Smooth muscle cell (in vitro differentiated cells): Measurements from ENCODE around the gene SMAD7. TPM values are rescaled to one million over a fixed set of nuclear protein-coding genes. Genes with fewer than 3 reads are reported as not detected.

Experiments
- DNase-seq: peaks from one replicate; lab custom pipeline; 2025; ENCODE audit not compliant: unreplicated experiment; lab: John Stamatoyannopoulos, UW
- H2AFZ ChIP-seq: fragments of 200-600 bp; sonication (generic); 2 replicates; pipeline ENCODE4 v1.6.0; 2016; ENCODE audit warnings: antibody characterized with exemption, low read depth, mild to moderate bottlenecking
- H3F3A ChIP-seq: fragments of 200-600 bp; sonication (generic); 2 replicates; pipeline ENCODE4 v1.6.0; 2017; ENCODE audit warnings: antibody characterized with exemption, low read depth
- H3K27ac ChIP-seq: fragments of 200-600 bp; sonication (generic); 2 replicates; pipeline ENCODE4 v1.5.1; 2016; ENCODE audit warnings: low read depth, mild to moderate bottlenecking
- H3K27me3 ChIP-seq: fragments of 200-600 bp; sonication (generic); 2 replicates; pipeline ENCODE4 v1.6.1; 2016; ENCODE audit warnings: low read depth, mild to moderate bottlenecking
- H3K36me3 ChIP-seq: fragments of 200-600 bp; sonication (generic); 2 replicates; pipeline ENCODE4 v1.5.1; 2016; ENCODE audit warnings: low read depth
- H3K4me1 ChIP-seq: fragments of 200-600 bp; sonication (generic); 2 replicates; pipeline ENCODE4 v1.5.1; 2016; ENCODE audit warnings: low read depth
- H3K4me2 ChIP-seq: fragments of 200-600 bp; sonication (generic); 2 replicates; pipeline ENCODE4 v1.6.0; 2016; ENCODE audit warnings: mild to moderate bottlenecking
- H3K4me3 ChIP-seq: fragments of 200-600 bp; sonication (generic); 2 replicates; pipeline ENCODE4 v1.5.1; 2016; ENCODE audit warnings: mild to moderate bottlenecking
- H3K79me2 ChIP-seq: fragments of 200-600 bp; sonication (generic); 2 replicates; pipeline ENCODE4 v1.6.0; 2016; ENCODE audit warnings: low read depth, mild to moderate bottlenecking
- H3K9ac ChIP-seq: fragments of 200-600 bp; sonication (generic); 2 replicates; pipeline ENCODE4 v1.6.0; 2016; ENCODE audit warnings: low read depth
- H3K9me3 ChIP-seq: fragments of 200-600 bp; sonication (generic); replicated peaks from 2 replicates; pipeline ENCODE4 v1.5.1; 2016; ENCODE audit warnings: low read depth
- H4K20me1 ChIP-seq: fragments of 200-600 bp; sonication (generic); 2 replicates; pipeline ENCODE4 v1.6.0; 2016; ENCODE audit warnings: low read depth
- WGBS: methylation state at CpG from one replicate; pipeline ENCODE4 v1.1.7; 2016; ENCODE audit warnings: low lambda C conversion rate; 5-methylcytosine and 5-hydroxymethylcytosine counted together
- polyA plus RNA-seq: library from polyadenylated mRNA; unstranded; fragments of >200 nt; fragmentation: Nextera tagmentation; extraction: Ambion mirVana; gene quantifications from 2 replicates; pipeline ENCODE4 v1.2.1, GENCODE V29; 2016
- total RNA-seq: library from RNA; depleted of rRNA; stranded (reverse); fragments of >200 nt; gene quantifications from 2 replicates; pipeline ENCODE4 v1.2.3, GENCODE V29; 2014
- TF ChIP-seq, protein P1 (sequence below): fragments of 200-600 bp; sonication (generic); IDR thresholded peaks from 2 replicates; pipeline ENCODE4 v1.5.1; 2017; ENCODE audit warnings: borderline replicate concordance, mild to moderate bottlenecking, antibody characterized with exemption; ENCODE audit not compliant: insufficient read depth, poor library complexity, severe bottlenecking

SMAD7 gene
- total and polyA plus RNA-seq, 2 experiments from 2014 or later: 114 to 134 TPM

GRCh38 chr18:48956356-48956755, 5.6 kb upstream of the SMAD7 start:
- peak overlapping the region; percentile 57 for H3K4me2 ChIP-seq
- H2AFZ ChIP-seq: no peak overlapping the region
- H3K9me3 ChIP-seq: no peaks in the 10 kb centered on the region
- H3K79me2 ChIP-seq: peaks cover 29% of the 10 kb centered on the region
- peak overlapping the region; percentile 89 for H3K9ac ChIP-seq
- no peak overlapping the region for H3K4me3 ChIP-seq
- H4K20me1 ChIP-seq: peaks cover 4% of the 10 kb centered on the region
- H3K27ac ChIP-seq: peak overlapping the region; percentile 100
- WGBS: 84% methylated on average over 1 of the region's 1 CpG
- H3F3A ChIP-seq: peaks cover 30% of the 10 kb centered on the region
- H3K27me3 ChIP-seq: no peaks in the 10 kb centered on the region
- no peak for DNase-seq
- H3K36me3 ChIP-seq: no peaks in the 10 kb centered on the region
- TF ChIP-seq, protein P1, sequence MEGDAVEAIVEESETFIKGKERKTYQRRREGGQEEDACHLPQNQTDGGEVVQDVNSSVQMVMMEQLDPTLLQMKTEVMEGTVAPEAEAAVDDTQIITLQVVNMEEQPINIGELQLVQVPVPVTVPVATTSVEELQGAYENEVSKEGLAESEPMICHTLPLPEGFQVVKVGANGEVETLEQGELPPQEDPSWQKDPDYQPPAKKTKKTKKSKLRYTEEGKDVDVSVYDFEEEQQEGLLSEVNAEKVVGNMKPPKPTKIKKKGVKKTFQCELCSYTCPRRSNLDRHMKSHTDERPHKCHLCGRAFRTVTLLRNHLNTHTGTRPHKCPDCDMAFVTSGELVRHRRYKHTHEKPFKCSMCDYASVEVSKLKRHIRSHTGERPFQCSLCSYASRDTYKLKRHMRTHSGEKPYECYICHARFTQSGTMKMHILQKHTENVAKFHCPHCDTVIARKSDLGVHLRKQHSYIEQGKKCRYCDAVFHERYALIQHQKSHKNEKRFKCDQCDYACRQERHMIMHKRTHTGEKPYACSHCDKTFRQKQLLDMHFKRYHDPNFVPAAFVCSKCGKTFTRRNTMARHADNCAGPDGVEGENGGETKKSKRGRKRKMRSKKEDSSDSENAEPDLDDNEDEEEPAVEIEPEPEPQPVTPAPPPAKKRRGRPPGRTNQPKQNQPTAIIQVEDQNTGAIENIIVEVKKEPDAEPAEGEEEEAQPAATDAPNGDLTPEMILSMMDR: no peak
- H3K4me1 ChIP-seq: peaks cover 40% of the 10 kb centered on the region

- Histone ChIP-seq H3K4me3 (no peak overlapping the region), H3K27me3 (no peaks in the 10 kb centered on the region), H3K9me3 (no peaks in the 10 kb centered on the region), H3K27ac (peak overlapping the region; percentile 100), H3K36me3 (no peaks in the 10 kb centered on the region), H3K4me1 (peaks cover 35% of the 10 kb centered on the region), H4K20me1 (peaks cover 9% of the 10 kb centered on the region), H3K9ac (peak overlapping the region; percentile 89), H3F3A (peaks cover 29% of the 10 kb centered on the region), H3K4me2 (peak overlapping the region; percentile 57), H2AFZ (no peak overlapping the region), H3K79me2 (peaks cover 34% of the 10 kb centered on the region)
- no peak for DNase-seq
- 9% methylated on average over 7 of the region's 7 CpGs for WGBS
- TF ChIP-seq, protein P1: no peak
Measured at GRCh38 chr18:48955830-48956261, 5.1 kb upstream of the SMAD7 start.

GRCh38 chr18:48954886-48955819, 4.4 kb upstream of the SMAD7 start:
- peaks cover 40% of the 10 kb centered on the region for H3K79me2 ChIP-seq
- H3K36me3 ChIP-seq: no peaks in the 10 kb centered on the region
- peak overlapping the region; percentile 100 for H3K27ac ChIP-seq
- peaks cover 14% of the 10 kb centered on the region for H4K20me1 ChIP-seq
- H3K4me2 ChIP-seq: peak overlapping the region; percentile 57
- H3K4me1 ChIP-seq: peaks cover 33% of the 10 kb centered on the region
- peaks cover 27% of the 10 kb centered on the region for H3F3A ChIP-seq
- no peak for DNase-seq
- H3K27me3 ChIP-seq: no peaks in the 10 kb centered on the region
- H3K9ac ChIP-seq: peak overlapping the region; percentile 89
- no peaks in the 10 kb centered on the region for H3K9me3 ChIP-seq
- no peak overlapping the region for H3K4me3 ChIP-seq
- TF ChIP-seq, protein P1: no peak
- 73% methylated on average over 14 of the region's 14 CpGs for WGBS
- H2AFZ ChIP-seq: no peak overlapping the region
